GM12873 (cell line): ENCODE results near the gene AP1M1.
A peak's percentile ranks its signal among the peaks of the same experiment; 100 is the strongest.

Experiments used
- TF ChIP-seq, protein P1 (sequence below): IDR thresholded peaks from 2 replicates; pipeline ENCODE4 v1.5.1; 2012; ENCODE audit warnings: low read depth, mild to moderate bottlenecking, moderate library complexity, low read length, control low read depth; ENCODE audit not compliant: insufficient read depth; ENCODE audit errors: missing control alignments

Gene AP1M1

DNA sequence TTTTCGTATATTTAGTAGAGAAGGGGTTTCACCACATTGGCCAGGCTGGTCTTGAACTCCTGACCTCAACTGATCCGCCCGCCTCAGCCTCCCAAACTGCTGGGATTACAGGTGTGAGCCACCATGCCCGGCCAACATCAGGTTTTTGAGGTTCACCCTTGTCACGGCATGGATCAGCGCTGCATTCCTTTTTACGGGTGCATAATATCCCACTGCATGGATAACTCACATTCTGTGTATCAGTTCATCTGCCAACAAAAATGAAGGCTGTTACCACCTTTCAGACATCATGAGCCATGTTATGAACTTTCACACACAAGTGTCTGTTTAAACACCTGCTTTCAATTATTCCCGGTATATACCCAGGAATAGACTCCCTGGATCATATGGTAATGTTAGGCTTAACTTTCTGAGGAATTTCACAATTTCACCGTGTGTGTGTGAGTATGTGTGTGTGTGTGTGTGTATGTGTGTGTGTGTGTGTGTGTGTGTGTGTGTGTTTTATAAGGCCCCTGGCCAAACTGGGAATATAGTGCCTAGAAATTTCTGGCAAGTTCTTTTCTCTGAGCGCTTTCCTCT lies 52.2 kb downstream of the AP1M1 start:
- TF ChIP-seq, protein P1, sequence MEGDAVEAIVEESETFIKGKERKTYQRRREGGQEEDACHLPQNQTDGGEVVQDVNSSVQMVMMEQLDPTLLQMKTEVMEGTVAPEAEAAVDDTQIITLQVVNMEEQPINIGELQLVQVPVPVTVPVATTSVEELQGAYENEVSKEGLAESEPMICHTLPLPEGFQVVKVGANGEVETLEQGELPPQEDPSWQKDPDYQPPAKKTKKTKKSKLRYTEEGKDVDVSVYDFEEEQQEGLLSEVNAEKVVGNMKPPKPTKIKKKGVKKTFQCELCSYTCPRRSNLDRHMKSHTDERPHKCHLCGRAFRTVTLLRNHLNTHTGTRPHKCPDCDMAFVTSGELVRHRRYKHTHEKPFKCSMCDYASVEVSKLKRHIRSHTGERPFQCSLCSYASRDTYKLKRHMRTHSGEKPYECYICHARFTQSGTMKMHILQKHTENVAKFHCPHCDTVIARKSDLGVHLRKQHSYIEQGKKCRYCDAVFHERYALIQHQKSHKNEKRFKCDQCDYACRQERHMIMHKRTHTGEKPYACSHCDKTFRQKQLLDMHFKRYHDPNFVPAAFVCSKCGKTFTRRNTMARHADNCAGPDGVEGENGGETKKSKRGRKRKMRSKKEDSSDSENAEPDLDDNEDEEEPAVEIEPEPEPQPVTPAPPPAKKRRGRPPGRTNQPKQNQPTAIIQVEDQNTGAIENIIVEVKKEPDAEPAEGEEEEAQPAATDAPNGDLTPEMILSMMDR = no peak

DNA sequence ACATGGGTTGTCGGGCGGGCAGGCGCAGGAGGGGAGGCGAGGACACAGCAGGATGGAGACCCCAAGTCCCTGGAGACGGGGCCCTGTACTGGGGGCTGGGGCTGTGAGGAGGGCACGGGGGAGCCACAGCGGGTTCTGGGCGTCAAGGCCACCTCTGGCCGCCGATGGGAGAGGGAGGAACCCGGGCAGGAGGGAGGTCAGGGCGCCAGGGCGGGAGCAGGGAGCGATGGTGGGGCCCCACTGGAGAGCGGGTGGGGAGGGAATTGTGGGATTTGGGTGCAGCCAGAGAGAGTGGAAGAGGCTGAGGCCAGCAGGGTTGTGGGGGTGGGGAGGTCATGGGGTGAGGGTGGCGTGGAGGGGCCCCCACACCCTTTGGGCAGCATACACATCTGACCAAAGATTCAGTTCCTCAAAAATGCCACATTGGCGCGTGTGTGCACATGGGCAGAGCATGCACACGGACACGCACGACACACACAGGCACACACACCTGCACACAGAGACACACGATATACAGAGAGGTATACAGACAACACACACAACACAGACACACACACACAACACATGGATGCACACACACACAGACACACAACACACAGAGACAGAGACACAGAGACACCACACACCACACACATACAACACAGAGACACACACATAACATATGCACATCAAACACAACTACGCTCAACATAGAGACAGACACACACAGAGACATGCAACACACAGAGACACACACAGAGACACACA lies 54.9 kb downstream of the AP1M1 start:
- TF ChIP-seq, protein P1 = no peak

DNA sequence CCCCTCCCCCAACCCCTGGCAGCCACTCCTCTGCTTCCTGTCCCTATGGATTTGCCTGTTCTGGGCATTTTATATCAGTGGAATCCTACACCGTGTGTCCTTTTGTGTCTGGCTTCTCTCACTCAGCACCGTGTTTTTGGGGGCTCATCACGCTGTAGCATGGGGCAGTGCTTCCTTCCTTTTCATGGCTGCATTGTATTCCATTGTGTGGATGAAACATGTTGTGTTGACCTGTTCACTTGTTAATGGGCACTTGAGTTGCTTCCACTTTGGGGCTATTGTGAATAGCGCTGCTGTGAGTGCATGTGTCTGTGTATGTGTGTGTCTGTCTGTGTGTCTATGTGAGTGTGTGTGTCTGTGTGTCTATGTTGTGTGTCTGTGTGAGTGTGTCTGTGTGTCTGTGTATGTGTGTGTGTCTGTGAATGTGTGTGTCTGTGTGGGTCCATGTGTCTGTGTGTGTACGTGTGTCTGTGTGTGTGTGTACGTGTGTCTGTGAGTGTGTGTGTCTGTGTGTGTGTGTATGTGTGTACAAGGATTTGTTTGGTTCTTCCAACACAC lies 57.2 kb downstream of the AP1M1 start:
- TF ChIP-seq, protein P1 = no peak

DNA sequence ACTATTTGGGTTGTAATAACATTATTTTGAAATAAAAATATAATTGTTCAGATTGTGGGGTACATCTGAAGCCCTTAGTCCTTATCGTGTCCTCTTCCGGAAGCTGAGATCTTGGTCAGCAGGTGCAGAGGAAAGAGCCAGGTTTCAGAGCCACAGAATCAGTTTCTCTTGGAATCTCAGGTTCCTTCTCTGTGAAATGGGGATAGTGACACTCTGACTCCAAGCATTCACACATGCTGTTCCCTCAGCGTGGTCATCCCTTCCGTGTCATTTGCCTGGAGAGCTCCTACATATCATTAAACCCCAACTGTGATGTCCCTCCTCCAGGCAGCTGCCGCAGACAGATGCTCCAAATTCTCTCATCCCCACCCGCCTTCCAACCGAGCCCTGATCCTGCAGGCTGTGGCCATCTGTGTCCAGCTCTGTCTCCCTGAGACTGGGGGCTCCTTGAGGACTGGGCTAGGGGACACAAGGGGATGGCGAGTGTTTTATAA lies 59.8 kb downstream of the AP1M1 start:
- TF ChIP-seq, protein P1 = no peak

DNA sequence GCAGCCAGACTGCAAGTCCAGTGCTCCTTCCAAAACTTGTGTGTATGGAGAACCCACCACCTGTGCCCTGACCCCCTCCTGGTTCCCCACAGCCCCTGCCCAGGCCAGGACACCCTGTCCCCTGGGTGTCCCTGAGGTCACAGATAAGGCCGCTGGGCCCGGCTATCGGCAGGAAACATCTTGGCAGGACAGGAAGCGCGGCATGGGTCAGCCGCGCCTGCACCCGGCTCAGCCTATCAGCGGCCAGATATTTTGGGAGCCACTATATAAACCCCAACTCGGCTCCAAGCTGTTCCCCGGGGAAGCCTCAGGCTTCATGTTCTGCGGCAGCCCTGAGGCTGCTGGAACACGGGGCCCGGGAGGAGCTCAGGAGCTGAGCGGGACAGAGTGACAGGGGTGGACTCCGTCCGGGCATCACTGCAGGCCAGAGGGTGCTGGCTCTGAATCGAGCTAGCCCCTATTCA lies 60.8 kb downstream of the AP1M1 start:
- TF ChIP-seq, protein P1 = no peak

DNA sequence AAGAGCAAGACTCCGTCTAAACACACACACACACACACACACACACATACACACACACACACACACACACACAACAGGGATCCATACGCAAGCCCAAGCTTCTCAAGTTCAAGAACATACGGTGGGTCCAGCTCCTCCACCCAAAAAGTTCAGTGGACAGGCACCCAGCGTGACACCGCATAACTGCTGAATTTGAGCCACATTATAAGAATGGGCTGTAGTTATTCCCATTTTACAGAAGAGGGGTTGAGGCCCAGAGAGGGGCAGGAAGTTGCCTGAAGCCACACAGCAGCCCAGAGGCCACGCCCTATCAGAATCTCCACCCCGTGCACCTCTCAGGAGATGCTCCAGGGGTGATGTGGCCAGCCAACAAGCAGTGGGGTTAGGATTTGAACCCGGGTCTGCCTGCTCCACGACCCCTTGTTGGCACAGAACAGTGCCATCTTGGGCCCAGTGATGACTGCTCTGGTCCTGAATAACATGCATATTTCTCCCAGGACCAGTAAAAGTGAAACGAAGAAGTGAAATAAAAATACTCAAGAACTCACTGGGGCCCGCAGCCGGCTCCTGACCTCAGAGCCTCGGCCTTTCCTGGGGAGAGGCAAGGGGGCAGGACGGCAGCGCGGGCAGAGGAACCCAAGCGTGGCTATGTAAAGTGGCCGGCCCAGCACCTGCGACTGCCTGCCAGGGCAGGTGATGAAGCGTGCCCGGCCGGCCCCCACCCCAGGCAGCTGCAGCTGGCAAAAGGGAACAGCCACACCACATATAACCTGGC lies 61.9 kb downstream of the AP1M1 start:
- TF ChIP-seq, protein P1 = peak; percentile 11
